PC-3 (cell line): Measurements from ENCODE around the gene MAU2. TPM values are rescaled to one million over a fixed set of nuclear protein-coding genes. Genes with fewer than 3 reads are reported as not detected.

ENCODE experiments used
- ATAC-seq: fragments of 200-7000 bp; cut with Tn5 transposase; 2 replicates; pipeline ENCODE4 v1.9.1; 2020; ENCODE audit warnings: mild to moderate bottlenecking, moderate library complexity
- Bru-seq: library from RNA; stranded (reverse); fragments of 400-500 nt; gene quantifications from one replicate; lab custom pipeline; 2021; lab: Mats Ljungman, UMichigan
- BruChase-seq, 2 experiments: library from RNA; stranded (reverse); fragments of 400-500 nt; gene quantifications; one replicate each; lab custom pipeline; 2021; lab: Mats Ljungman, UMichigan
- BruUV-seq: library from RNA; stranded (reverse); fragments of 400-500 nt; replicated peaks from 2 replicates; lab custom pipeline; 2021; lab: Mats Ljungman, UMichigan
- CTCF ChIA-PET: fragments of 300-600 bp; sonication (Branson Sonifier 250); formaldehyde crosslinking; loops from one replicate; lab custom pipeline; 2022; ENCODE audit warnings: antibody characterized with exemption; lab: Charles Lee
- POLR2A ChIA-PET: fragments of 300-600 bp; sonication (Branson Sonifier 250); formaldehyde crosslinking; loops from one replicate; lab custom pipeline; 2022; ENCODE audit warnings: antibody characterized with exemption; ENCODE audit not compliant: unreplicated experiment; lab: Charles Lee
- DNase-seq: peaks from one replicate; pipeline ENCODE4 v3.0.0-alpha.2; 2015
- H2AFZ ChIP-seq: fragments of 300-600 bp; sonication (generic); 2 replicates; pipeline ENCODE4 v1.6.0; 2016; ENCODE audit warnings: antibody characterized with exemption, low read length
- H3F3A ChIP-seq: fragments of 300-600 bp; sonication (generic); one replicate; pipeline ENCODE4 v1.6.0; 2017; ENCODE audit warnings: antibody characterized with exemption, low read length, control low read depth, mild to moderate bottlenecking; ENCODE audit not compliant: unreplicated experiment
- H3K27ac ChIP-seq: fragments of 300-600 bp; sonication (generic); 2 replicates; pipeline ENCODE4 v1.5.1; 2016; ENCODE audit warnings: mild to moderate bottlenecking, low read length
- H3K27me3 ChIP-seq: fragments of 300-600 bp; sonication (generic); 2 replicates; pipeline ENCODE4 v1.6.1; 2016; ENCODE audit warnings: low read length, mixed read lengths
- H3K36me3 ChIP-seq: fragments of 300-600 bp; sonication (generic); 2 replicates; pipeline ENCODE4 v1.6.1; 2016; ENCODE audit warnings: low read depth, mixed run types, low read length, mixed read lengths
- H3K4me1 ChIP-seq: fragments of 300-600 bp; sonication (generic); 2 replicates; pipeline ENCODE4 v1.5.1; 2016; ENCODE audit warnings: low read length; ENCODE audit not compliant: insufficient read depth
- H3K4me2 ChIP-seq: fragments of 300-600 bp; sonication (generic); 2 replicates; pipeline ENCODE4 v1.6.0; 2016; ENCODE audit warnings: low read length
- H3K4me3 ChIP-seq: fragments of 300-600 bp; sonication (generic); 2 replicates; pipeline ENCODE4 v1.5.1; 2016; ENCODE audit warnings: mild to moderate bottlenecking, low read length, mixed read lengths
- H3K79me2 ChIP-seq: fragments of 300-600 bp; sonication (generic); 2 replicates; pipeline ENCODE4 v1.6.1; 2017; ENCODE audit warnings: low read length, mixed read lengths
- H3K9ac ChIP-seq: fragments of 300-600 bp; sonication (generic); 2 replicates; pipeline ENCODE4 v1.6.0; 2016; ENCODE audit warnings: mild to moderate bottlenecking, low read length
- H3K9me2 ChIP-seq: fragments of 300-600 bp; sonication (generic); replicated peaks from 2 replicates; pipeline ENCODE4 v1.6.1; 2016; ENCODE audit warnings: mixed run types, low read length, mixed read lengths
- H3K9me3 ChIP-seq: fragments of 300-600 bp; sonication (generic); 2 replicates; pipeline ENCODE4 v1.6.1; 2016; ENCODE audit warnings: low read length, mixed read lengths
- H4K20me1 ChIP-seq: fragments of 300-600 bp; sonication (generic); 2 replicates; pipeline ENCODE4 v1.6.1; 2016; ENCODE audit warnings: low read length, mixed read lengths
- EZH2 ChIP-seq: fragments of 300-600 bp; sonication (generic); IDR thresholded peaks from one replicate; pipeline ENCODE4 v1.6.1; 2017; ENCODE audit warnings: antibody characterized with exemption, mild to moderate bottlenecking, low read length; ENCODE audit not compliant: unreplicated experiment
- EZH2phosphoT487 ChIP-seq: fragments of 300-600 bp; sonication (generic); IDR thresholded peaks from 2 replicates; pipeline ENCODE4 v1.6.1; 2018; ENCODE audit warnings: mild to moderate bottlenecking, antibody characterized with exemption, low read length, borderline replicate concordance
- intact Hi-C: fragments of 100-400 bp; cut with micrococcal nuclease; formaldehyde crosslinking; loops from 2 replicates; pipeline ENCODE4 v1.9.0; 2023
- long read RNA-seq: library from polyadenylated mRNA; unstranded; transcript quantifications from one replicate; pipeline ENCODE4 v2.0.0, GENCODE V29; 2021; ENCODE audit not compliant: unreplicated experiment
- total RNA-seq: library from RNA; depleted of rRNA; stranded (reverse); fragments of >200 nt; gene quantifications from 2 replicates; pipeline ENCODE4 v1.2.3, GENCODE V29; 2014; rRNA removed
- TF ChIP-seq, protein P1 (sequence below): fragments of 300-600 bp; sonication (generic); conservative IDR thresholded peaks from 2 replicates; pipeline ENCODE4 v1.5.1; 2017; ENCODE audit warnings: antibody characterized with exemption, low read depth, mild to moderate bottlenecking, low read length

MAU2 gene
- total RNA-seq (32.6 and 44.2 TPM in 2 replicates), Bru-seq, nascent RNA (percentile 77 among the genes with signal in this experiment), BruChase-seq, experiment 1, labeled RNA remaining after a 6-hour chase (percentile 84 among the genes with signal in this experiment), BruChase-seq, experiment 2, labeled RNA remaining after a 2-hour chase (percentile 87 among the genes with signal in this experiment)
- long read RNA-seq, partial matches to known transcripts, result 42 of 59 reads
- long read RNA-seq, other reads (novel, unspliced or antisense), result 12 of 59 reads

GRCh38 chr19:19320361-19321140 is at the start of gene MAU2, which contains the start of gene SUGP1:
Gene MAU2 (plus strand): TSS chr19:19320829. CDS start chr19:19320860, 31 bp downstream.
Gene SUGP1 (minus strand): TSS chr19:19320509. CDS start chr19:19320496, 13 bp downstream.
- DNase-seq (peak; percentile 93), ATAC-seq (peak; percentile 92)
- BruUV-seq, result no TSS peak
- intact Hi-C loops, result no loop called here
- Histone ChIP-seq H4K20me1 (no peaks in the 10 kb centered on the region), H3K9me2 (no peaks in the 10 kb centered on the region), H3K27ac (peak within 1 kb of the TSS; percentile 71), H3K4me3 (peak within 1 kb of the TSS; percentile 96), H3K9ac (peak within 1 kb of the TSS; percentile 98), H3K9me3 (no peaks in the 10 kb centered on the region), H3K27me3 (no peaks in the 10 kb centered on the region), H3K4me2 (peak within 1 kb of the TSS; percentile 91), H3K79me2 (peaks cover 85% of the 10 kb centered on the region), H3K4me1 (peaks cover 14% of the 10 kb centered on the region), H3F3A (no peaks in the 10 kb centered on the region), H2AFZ (peak within 1 kb of the TSS; percentile 95), H3K36me3 (peaks cover 7% of the 10 kb centered on the region)
- TF ChIP-seq EZH2 (no peak), EZH2phosphoT487 (no peak)
- TF ChIP-seq, protein P1, sequence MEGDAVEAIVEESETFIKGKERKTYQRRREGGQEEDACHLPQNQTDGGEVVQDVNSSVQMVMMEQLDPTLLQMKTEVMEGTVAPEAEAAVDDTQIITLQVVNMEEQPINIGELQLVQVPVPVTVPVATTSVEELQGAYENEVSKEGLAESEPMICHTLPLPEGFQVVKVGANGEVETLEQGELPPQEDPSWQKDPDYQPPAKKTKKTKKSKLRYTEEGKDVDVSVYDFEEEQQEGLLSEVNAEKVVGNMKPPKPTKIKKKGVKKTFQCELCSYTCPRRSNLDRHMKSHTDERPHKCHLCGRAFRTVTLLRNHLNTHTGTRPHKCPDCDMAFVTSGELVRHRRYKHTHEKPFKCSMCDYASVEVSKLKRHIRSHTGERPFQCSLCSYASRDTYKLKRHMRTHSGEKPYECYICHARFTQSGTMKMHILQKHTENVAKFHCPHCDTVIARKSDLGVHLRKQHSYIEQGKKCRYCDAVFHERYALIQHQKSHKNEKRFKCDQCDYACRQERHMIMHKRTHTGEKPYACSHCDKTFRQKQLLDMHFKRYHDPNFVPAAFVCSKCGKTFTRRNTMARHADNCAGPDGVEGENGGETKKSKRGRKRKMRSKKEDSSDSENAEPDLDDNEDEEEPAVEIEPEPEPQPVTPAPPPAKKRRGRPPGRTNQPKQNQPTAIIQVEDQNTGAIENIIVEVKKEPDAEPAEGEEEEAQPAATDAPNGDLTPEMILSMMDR, result no peak
- CTCF ChIA-PET, result no interaction called here
- POLR2A ChIA-PET, result no interaction called here

- no peak overlapping the region for H3K9ac ChIP-seq
- H3K79me2 ChIP-seq, result no peaks in the 10 kb centered on the region
- no peaks in the 10 kb centered on the region for H3K27me3 ChIP-seq
- H3K27ac ChIP-seq, result no peak overlapping the region
- no TSS peak for BruUV-seq
- no peaks in the 10 kb centered on the region for H3K9me3 ChIP-seq
- ATAC-seq (no peak), DNase-seq (no peak)
- no peaks in the 10 kb centered on the region for H3F3A ChIP-seq
- peaks cover 5% of the 10 kb centered on the region; the same call in 1 of the 2 replicates for H3K36me3 ChIP-seq
- TF ChIP-seq EZH2phosphoT487 (no peak), EZH2 (no peak)
- TF ChIP-seq, protein P1, result no peak
- H3K9me2 ChIP-seq, result no peaks in the 10 kb centered on the region
- no peaks in the 10 kb centered on the region for H3K4me1 ChIP-seq
- H4K20me1 ChIP-seq, result no peaks in the 10 kb centered on the region
- H3K4me3 ChIP-seq, result no peak overlapping the region
- ChIA-PET CTCF (no interaction called here), POLR2A (no interaction called here)
- no peak overlapping the region for H2AFZ ChIP-seq
- intact Hi-C loops, result no loop called here
- no peak overlapping the region for H3K4me2 ChIP-seq
These were observed 48.6 kb upstream of the MAU2 start for GRCh38 chr19:19271828-19272599.
